GM10266 (cell line): ENCODE measurements around the gene BCAS1.

Experiments used
- DNase-seq: peaks from one replicate; pipeline ENCODE4 v3.0.0; 2012; ENCODE audit errors: extremely low spot score
- CTCF ChIP-seq: IDR thresholded peaks from 2 replicates; pipeline ENCODE4 v1.5.1; 2012; ENCODE audit warnings: mild to moderate bottlenecking, low read depth; ENCODE audit not compliant: control insufficient read depth, insufficient read depth; ENCODE audit errors: missing control alignments

Gene BCAS1

DNA sequence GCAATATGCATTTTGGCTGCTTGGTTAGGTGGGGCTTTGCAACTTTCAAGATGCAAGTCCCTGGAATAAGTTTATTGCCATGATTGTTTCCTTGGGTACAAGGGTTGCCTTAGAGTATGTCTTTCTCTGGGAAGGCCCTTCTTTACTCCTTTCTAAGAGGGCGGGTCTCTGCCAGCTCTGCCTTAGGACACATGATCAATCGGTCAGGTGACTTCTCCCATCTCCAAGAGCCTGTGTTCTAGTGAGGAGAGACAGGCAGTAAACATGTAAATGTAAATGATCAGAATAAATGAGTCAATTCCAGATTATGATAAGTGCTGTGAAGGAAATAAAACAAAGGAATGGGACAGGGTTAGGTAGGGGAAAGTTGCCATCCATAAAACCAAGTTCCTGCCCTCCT is 43.2 kb upstream of the BCAS1 start:
- TF ChIP-seq CTCF = no peak
- DNase-seq = no peak

- TF ChIP-seq CTCF = no peak
- no peak for DNase-seq
Observed at GRCh38 chr20:54112221-54112884, 42.0 kb upstream of the BCAS1 start.

- DNase-seq = no peak
- TF ChIP-seq CTCF = no peak
Observed at GRCh38 chr20:54111460-54111859, 41.1 kb upstream of the BCAS1 start.

- no peak for DNase-seq
- no peak for TF ChIP-seq CTCF
Observed at GRCh38 chr20:54110457-54110856, 40.1 kb upstream of the BCAS1 start.

- TF ChIP-seq CTCF = no peak
- no peak for DNase-seq
Observed at GRCh38 chr20:54110041-54110440, 39.6 kb upstream of the BCAS1 start.

DNA sequence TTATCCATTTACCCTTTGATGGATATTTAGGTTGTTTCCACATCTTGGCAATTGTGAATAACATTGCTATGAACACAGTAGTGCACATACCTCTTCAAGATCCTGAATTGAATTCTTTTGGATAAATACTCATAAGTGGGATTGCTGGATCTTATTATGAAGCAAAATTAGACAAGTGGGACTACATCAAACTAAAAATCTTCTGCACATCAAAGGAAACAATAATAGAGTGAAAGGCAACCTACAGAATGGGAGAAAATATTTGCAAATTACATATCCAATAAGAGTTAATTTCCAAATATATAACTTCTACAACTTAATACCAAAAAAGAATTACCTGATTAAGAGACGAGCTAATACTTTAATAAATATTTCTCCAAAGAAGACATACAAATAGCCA is 38.4 kb upstream of the BCAS1 start:
- no peak for DNase-seq
- no peak for TF ChIP-seq CTCF

- TF ChIP-seq CTCF = no peak
- DNase-seq = no peak
Observed at GRCh38 chr20:54108326-54108642, 37.9 kb upstream of the BCAS1 start.
